AG09319 (cell line): ENCODE data around the gene FHL1.

ENCODE experiments used
- DNase-seq: peaks from one replicate; pipeline ENCODE4 v3.0.0-alpha.2; 2010; ENCODE audit warnings: low read depth; ENCODE audit errors: extremely low read depth
- TF ChIP-seq, protein P1 (sequence below): IDR thresholded peaks from 2 replicates; pipeline ENCODE4 v1.5.1; 2011; ENCODE audit warnings: low read depth, mild to moderate bottlenecking, inconsistent platforms, low read length, moderate library complexity

FHL1 gene

DNA sequence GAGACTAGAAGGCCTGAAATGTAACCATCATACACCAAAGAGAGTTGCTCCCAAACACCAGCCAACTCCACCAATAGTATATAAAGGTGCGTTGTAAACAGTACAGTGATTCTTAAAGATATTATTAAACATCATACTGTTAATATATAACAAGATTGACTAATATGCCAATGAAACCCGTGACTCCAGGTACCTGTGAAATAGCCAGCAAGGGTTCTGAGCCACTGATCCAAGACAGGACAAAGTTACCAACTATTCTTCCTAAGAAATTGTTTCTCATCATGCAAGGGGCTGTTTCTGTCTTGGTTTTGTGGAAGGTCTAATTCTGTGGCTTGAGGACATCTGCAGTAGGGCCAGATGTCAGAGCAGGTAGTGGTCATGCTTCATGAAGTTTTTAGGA lies 47.2 kb downstream of the FHL1 start:
- DNase-seq, result no peak
- TF ChIP-seq, protein P1, sequence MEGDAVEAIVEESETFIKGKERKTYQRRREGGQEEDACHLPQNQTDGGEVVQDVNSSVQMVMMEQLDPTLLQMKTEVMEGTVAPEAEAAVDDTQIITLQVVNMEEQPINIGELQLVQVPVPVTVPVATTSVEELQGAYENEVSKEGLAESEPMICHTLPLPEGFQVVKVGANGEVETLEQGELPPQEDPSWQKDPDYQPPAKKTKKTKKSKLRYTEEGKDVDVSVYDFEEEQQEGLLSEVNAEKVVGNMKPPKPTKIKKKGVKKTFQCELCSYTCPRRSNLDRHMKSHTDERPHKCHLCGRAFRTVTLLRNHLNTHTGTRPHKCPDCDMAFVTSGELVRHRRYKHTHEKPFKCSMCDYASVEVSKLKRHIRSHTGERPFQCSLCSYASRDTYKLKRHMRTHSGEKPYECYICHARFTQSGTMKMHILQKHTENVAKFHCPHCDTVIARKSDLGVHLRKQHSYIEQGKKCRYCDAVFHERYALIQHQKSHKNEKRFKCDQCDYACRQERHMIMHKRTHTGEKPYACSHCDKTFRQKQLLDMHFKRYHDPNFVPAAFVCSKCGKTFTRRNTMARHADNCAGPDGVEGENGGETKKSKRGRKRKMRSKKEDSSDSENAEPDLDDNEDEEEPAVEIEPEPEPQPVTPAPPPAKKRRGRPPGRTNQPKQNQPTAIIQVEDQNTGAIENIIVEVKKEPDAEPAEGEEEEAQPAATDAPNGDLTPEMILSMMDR, result no peak

DNA sequence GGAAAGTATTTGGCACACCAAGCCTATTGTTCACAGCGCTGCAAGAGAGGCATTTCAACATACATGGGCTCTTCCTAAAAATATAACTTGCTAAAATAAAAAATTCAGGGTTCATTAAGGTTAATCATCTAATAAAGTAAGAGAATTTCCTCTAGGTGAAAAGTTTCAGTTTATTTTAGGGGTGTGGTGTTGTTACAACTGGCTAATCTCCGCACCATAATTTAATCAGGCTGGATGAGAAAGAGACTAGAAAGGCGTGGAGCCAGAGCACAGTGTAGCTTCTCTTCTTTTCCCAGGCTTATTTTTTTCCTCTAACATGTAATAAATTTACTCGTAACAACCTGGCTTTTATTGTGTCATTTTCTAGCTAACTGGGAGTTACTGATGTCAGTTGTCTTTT lies 47.9 kb downstream of the FHL1 start:
- DNase-seq, result no peak
- TF ChIP-seq, protein P1, result no peak

DNA sequence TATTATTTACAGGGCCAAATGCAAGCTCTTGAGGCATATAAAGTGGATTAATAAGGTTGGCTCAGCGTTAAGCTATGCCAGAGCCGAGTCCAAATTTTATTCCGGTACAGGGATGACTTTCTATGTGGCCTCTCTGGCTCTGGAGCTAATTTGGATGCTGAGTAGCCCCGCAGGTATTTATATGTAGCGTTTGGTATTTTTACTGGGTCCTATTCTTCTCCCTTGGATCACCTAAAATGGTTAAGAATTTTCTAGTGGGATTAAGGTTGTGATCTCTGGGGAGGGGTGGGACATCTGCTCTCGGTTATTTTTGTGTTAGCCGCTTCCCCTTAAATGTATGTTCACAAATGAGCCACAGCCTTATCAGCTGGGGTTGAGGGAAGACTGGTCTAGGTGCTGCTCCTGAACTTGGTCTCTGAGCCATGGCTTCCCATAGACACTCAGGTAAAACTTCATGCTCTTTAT lies 49.4 kb downstream of the FHL1 start:
- DNase-seq, result no peak

DNA sequence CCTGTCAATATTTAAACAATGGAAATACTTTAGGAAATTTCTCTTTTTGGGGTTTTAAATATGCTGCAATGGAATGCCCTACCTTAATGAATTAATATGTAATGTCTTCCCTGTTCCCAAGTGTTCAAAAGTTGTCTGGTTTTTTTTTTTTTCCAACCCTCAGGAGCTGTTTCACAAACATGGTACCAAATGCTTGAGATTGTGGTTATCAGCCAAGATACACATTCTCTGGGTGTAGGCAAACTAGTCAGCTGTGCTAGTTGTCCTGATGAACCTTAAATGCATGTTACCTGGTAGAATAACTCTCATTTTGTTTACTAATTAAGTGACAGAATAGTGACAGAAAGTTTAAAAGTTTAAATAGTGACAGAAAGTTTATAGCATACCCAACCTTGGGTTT lies 50.7 kb downstream of the FHL1 start:
- TF ChIP-seq, protein P1, result no peak
- DNase-seq, result no peak

More for the DNA sequence above, 49.4 kb downstream of the FHL1 start:
- TF ChIP-seq, protein P1, result no peak

DNA sequence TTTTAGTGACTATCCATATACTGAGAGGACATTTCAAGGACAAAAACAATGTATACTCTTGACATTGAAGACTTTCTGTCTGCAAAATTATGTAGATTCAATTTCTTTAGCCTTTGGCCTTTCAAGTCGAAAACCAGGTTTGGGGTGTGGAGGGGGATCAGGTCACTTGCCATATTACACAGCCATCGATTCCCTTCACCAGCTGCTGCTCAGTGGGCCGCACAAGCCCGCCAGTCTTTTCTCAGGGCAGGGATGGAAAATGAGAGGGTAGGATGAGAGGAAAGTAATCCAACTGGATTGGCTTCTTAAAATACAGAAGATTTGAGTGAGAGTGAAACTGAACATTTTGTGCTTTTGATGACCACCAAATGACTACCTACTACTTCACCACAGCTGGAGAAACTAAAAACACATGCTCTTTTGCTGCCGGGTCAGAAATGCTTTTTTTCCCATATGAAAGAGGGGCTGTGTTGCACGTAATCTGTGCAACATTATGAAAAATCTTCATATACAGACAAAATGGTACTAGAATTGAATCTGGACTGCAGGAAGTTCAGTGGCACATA lies 51.4 kb downstream of the FHL1 start:
- no peak for DNase-seq

DNA sequence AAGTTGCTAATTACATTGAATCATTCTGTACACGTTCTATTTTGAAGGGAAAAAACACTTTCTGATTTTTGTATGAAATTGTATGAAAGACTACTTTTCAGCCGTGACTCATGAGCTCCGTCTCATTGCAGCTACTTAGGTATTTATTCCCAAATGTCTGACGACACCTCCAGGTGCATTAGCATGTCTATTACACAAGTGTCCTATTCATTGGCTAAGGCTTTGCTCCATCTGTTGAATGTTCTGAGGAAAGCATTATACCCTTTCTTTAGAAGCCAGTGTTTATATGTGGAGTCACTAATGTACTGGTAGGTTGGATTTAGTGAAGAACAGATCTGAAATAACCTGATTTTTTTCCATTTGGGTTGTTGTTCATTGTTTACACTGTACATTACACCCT lies 52.0 kb downstream of the FHL1 start:
- TF ChIP-seq, protein P1, result no peak
- no peak for DNase-seq

More for the DNA sequence above, 51.4 kb downstream of the FHL1 start:
- TF ChIP-seq, protein P1, result no peak

DNA sequence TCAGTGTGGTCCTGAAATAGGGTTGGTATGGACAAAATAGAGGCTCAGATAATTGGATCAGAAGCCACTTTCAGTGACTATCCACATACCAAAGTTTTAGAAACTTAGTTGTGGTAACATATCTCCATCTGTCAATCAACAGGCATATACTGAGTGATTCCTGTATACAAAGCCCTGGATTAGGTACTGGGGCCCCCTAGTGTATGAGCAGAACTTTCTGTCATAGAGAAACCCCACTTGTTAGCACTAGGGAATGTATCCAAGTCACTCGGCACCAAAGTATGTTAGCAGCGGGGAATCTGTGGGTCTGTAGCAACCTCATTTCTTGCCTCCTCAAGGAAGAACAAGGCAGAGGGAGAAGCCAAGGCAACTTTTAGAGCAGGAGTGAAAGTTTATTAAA lies 53.1 kb downstream of the FHL1 start:
- no peak for DNase-seq
- TF ChIP-seq, protein P1, result peak; percentile 41
